Activated CD4-positive, alpha-beta T cell treated with anti-CD3 and anti-CD28 coated beads, Interleukin-2, amount 10 ng/mL, durations not matched to agents 24 days and 14 days (primary cell): Measurements from ENCODE around the gene CYP2D6. TPM values are rescaled to one million over a fixed set of nuclear protein-coding genes. Genes with fewer than 3 reads are reported as not detected.
A peak's percentile ranks its signal among the peaks of the same experiment; 100 is the strongest.

Experiments
- DNase-seq: peaks from one replicate; pipeline ENCODE4 v3.0.0; 2022
- H3K27ac Mint-ChIP-seq: one replicate; pipeline ENCODE4 v1.8.0; 2022; ENCODE audit warnings: mild to moderate bottlenecking, mixed read lengths
- H3K27me3 Mint-ChIP-seq: one replicate; pipeline ENCODE4 v1.8.0; 2022; ENCODE audit warnings: mixed read lengths
- H3K36me3 Mint-ChIP-seq: one replicate; pipeline ENCODE4 v1.8.0; 2022; ENCODE audit warnings: low read depth, mild to moderate bottlenecking, mixed read lengths
- H3K4me1 Mint-ChIP-seq: one replicate; pipeline ENCODE4 v1.8.0; 2021; ENCODE audit warnings: mixed read lengths
- H3K4me3 Mint-ChIP-seq: one replicate; pipeline ENCODE4 v1.8.0; 2022; ENCODE audit warnings: mild to moderate bottlenecking, moderate library complexity, mixed read lengths
- H3K9me3 Mint-ChIP-seq: one replicate; pipeline ENCODE4 v1.8.0; 2021; ENCODE audit warnings: mixed read lengths
- intact Hi-C: fragments of 100-400 bp; cut with micrococcal nuclease; formaldehyde crosslinking; loops from one replicate; pipeline ENCODE4 v1.15.1; 2023
- total RNA-seq: library from RNA; stranded (reverse); gene quantifications from 2 replicates; pipeline ENCODE4 v1.2.3, GENCODE V29; 2022

CYP2D6 gene
- total RNA-seq, 1 donor from 2014 or later, result 4.5 TPM

GRCh38 chr22:42168476-42168875 lies 37.9 kb upstream of the CYP2D6 start:
- Mint-ChIP-seq H3K4me1 (peaks cover 9% of the 10 kb centered on the region), H3K4me3 (no peak overlapping the region), H3K27me3 (no peaks in the 10 kb centered on the region), H3K9me3 (no peaks in the 10 kb centered on the region), H3K36me3 (peaks cover 27% of the 10 kb centered on the region), H3K27ac (no peak overlapping the region)
- no peak for DNase-seq
- intact Hi-C loops, result loop anchor here (5.0 to 10.0 kb wide), 2 partner anchors 46 to 76 kb away; partner anchors contain the start of gene NDUFA6

DNA sequence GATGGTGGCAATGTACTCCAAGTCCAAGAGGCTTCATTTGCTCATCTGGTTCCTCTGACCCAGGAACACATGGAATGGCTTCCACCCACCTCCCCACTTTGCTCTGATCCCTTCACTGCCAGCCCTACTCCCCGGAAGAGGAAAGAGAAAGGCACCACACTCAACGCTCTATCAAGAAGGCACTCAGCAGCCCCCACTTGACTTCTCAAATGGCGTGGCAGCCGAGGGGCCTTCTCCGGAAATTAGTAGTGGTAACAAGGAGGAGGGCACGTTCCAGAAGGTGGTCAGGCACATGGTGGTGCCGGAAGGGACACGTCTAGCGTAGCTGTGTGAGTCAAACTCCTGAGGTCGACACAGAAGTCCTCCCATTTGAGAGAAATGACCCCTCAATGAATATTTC lies 36.5 kb upstream of the CYP2D6 start:
- DNase-seq, result no peak
- Mint-ChIP-seq H3K27me3 (no peaks in the 10 kb centered on the region), H3K27ac (no peak overlapping the region), H3K4me1 (peaks cover 6% of the 10 kb centered on the region), H3K36me3 (peaks cover 25% of the 10 kb centered on the region), H3K4me3 (no peak overlapping the region), H3K9me3 (no peaks in the 10 kb centered on the region)
- intact Hi-C loops, result loop anchor here (5.0 to 10.0 kb wide), 2 partner anchors 48 to 75 kb away; partner anchors contain the start of gene NDUFA6

- Mint-ChIP-seq H3K4me3 (no peak overlapping the region), H3K4me1 (peaks cover 2% of the 10 kb centered on the region), H3K9me3 (no peaks in the 10 kb centered on the region), H3K36me3 (peaks cover 27% of the 10 kb centered on the region), H3K27me3 (no peaks in the 10 kb centered on the region), H3K27ac (no peak overlapping the region)
- intact Hi-C loops, result loop anchor here (5.0 to 10.0 kb wide), 2 partner anchors 50 to 73 kb away; partner anchors contain the start of gene NDUFA6
- DNase-seq, result no peak
Observed at GRCh38 chr22:42164901-42165300, 34.3 kb upstream of the CYP2D6 start.

DNA sequence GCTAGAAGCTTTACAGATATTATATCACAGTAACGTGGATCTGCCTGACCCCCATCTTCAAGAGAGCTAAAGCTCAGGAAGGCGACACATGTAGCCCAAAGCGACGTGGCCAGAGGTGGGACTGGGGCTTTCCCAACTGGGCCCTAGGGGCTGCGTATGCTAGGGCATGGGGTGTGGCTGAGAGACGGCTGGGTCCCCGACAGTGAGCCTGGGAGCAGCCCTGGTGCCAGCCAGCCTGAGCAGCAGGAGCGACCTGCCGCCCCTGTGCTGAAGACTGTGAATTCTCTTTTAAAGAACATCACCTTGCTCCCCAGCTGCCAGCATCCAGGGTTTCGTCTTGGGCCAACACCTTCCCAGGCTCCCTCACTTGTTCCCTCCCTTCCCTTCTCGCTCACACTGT lies 32.9 kb upstream of the CYP2D6 start:
- no peaks in the 10 kb centered on the region for H3K27me3 Mint-ChIP-seq
- H3K36me3 Mint-ChIP-seq, result peaks cover 21% of the 10 kb centered on the region
- peaks cover 2% of the 10 kb centered on the region for H3K4me1 Mint-ChIP-seq
- no peaks in the 10 kb centered on the region for H3K9me3 Mint-ChIP-seq
- H3K4me3 Mint-ChIP-seq, result no peak overlapping the region
- H3K27ac Mint-ChIP-seq, result no peak overlapping the region
- intact Hi-C loops, result loop anchor here (10.0 kb wide), 1 partner anchor 51 kb away; no protein-coding TSS in a partner anchor
- DNase-seq, result no peak

- H3K27me3 Mint-ChIP-seq, result no peaks in the 10 kb centered on the region
- H3K36me3 Mint-ChIP-seq, result peaks cover 21% of the 10 kb centered on the region
- intact Hi-C loops, result loop anchor here (10.0 kb wide), 1 partner anchor 52 kb away; no protein-coding TSS in a partner anchor
- no peak overlapping the region for H3K4me3 Mint-ChIP-seq
- H3K27ac Mint-ChIP-seq, result no peak overlapping the region
- peaks cover 2% of the 10 kb centered on the region for H3K4me1 Mint-ChIP-seq
- no peaks in the 10 kb centered on the region for H3K9me3 Mint-ChIP-seq
- DNase-seq, result no peak
Observed at GRCh38 chr22:42162728-42163489, 32.3 kb upstream of the CYP2D6 start.

DNA sequence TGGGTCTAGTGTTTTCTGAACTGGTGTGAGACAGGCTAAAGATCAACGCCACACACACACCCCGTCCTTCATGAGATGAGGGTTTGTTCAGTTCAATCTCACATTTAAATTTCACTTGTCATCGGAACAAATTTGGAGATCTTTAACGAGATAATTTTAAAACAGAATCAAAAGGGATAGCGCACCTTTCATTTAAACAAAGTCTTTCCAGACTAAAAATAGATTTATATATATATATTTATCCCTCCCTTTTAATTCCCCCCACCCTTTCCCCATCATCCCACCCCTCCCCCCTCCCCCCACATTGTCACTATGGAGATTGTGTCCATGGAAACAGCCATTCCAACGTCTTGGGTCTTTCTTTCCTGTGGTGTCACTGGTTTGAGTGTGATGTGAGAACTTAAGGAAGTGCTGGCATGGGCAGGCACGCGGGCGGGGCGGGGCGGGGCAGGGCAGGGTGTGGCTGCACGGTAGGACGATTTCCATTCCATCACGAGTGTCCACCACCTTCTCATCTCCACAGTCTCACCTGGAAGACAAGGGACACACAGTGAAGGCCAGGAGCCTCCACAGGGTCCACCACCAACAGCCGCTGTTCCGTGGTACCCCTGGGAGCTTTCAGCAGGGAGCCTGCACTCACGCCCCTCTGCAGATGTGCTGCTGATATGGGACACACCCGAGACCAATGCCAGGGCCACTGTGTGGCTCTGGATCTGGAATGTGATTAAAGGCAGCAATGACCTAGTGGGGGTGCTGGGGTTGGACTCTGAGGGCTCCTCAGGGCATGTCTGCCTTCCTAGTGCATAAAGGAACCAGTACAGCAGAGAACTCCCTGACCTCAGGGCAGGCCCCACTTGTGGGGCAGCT lies 30.5 kb upstream of the CYP2D6 start:
- Mint-ChIP-seq H3K4me1 (peaks cover 2% of the 10 kb centered on the region), H3K27me3 (no peaks in the 10 kb centered on the region), H3K9me3 (no peaks in the 10 kb centered on the region), H3K36me3 (peaks cover 19% of the 10 kb centered on the region), H3K27ac (no peak overlapping the region), H3K4me3 (no peak overlapping the region)
- DNase-seq, result no peak
- intact Hi-C loops, result loop anchor here (10.0 kb wide), 1 partner anchor 54 kb away; no protein-coding TSS in a partner anchor

DNA sequence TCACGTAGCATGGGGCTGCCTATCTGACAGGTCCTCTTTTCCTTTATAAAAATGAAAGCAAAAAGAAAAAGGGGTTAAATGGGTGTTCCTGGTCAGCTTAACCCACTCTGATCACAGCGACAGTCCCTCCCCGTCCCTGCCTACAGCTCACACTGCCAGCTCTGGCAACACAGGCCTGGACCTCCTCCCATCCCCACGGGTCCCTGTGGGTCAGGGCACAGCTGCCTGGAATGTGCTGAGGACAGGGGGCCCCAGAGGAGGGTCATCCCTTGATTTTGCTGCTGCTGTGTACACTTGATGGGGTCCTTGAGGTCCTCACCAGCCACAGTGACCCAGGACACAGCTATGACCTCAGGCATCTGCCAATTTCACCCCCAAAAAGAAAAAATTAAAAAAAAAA lies 29.6 kb upstream of the CYP2D6 start:
- no peaks in the 10 kb centered on the region for H3K27me3 Mint-ChIP-seq
- H3K36me3 Mint-ChIP-seq, result peaks cover 22% of the 10 kb centered on the region
- H3K4me1 Mint-ChIP-seq, result peaks cover 2% of the 10 kb centered on the region
- intact Hi-C loops, result loop anchor here (10.0 kb wide), 1 partner anchor 55 kb away; no protein-coding TSS in a partner anchor
- no peak overlapping the region for H3K4me3 Mint-ChIP-seq
- no peak overlapping the region for H3K27ac Mint-ChIP-seq
- DNase-seq, result no peak
- no peaks in the 10 kb centered on the region for H3K9me3 Mint-ChIP-seq

- no peaks in the 10 kb centered on the region for H3K9me3 Mint-ChIP-seq
- no peaks in the 10 kb centered on the region for H3K4me1 Mint-ChIP-seq
- H3K4me3 Mint-ChIP-seq, result no peak overlapping the region
- H3K27ac Mint-ChIP-seq, result no peak overlapping the region
- intact Hi-C loops, result no loop called here
- peaks cover 21% of the 10 kb centered on the region for H3K36me3 Mint-ChIP-seq
- no peak for DNase-seq
- no peaks in the 10 kb centered on the region for H3K27me3 Mint-ChIP-seq
Observed at GRCh38 chr22:42158456-42159132, 28.0 kb upstream of the CYP2D6 start.

DNA sequence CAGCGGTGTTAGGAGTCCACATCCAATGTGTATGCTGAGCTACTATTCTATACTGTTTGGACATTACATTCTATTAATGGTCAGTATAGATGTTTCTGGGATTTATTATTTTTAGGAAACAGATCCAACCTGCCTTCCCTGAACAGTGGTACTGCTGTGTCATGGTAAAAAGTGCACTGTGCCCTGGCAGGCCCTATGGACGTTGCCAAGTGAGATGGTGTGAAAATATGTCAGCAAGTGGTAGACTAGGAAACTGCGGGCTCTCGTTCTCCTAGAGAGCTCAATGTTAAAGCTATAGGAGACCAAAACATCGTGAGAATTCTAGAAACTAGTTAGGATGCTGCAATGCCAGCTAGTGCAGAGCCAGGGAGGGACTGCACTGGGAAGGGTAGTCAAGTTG lies 26.0 kb upstream of the CYP2D6 start:
- no peaks in the 10 kb centered on the region for H3K4me1 Mint-ChIP-seq
- intact Hi-C loops, result no loop called here
- no peaks in the 10 kb centered on the region for H3K27me3 Mint-ChIP-seq
- no peak for DNase-seq
- no peak overlapping the region for H3K4me3 Mint-ChIP-seq
- no peak overlapping the region for H3K27ac Mint-ChIP-seq
- no peaks in the 10 kb centered on the region for H3K9me3 Mint-ChIP-seq
- peaks cover 21% of the 10 kb centered on the region for H3K36me3 Mint-ChIP-seq

DNA sequence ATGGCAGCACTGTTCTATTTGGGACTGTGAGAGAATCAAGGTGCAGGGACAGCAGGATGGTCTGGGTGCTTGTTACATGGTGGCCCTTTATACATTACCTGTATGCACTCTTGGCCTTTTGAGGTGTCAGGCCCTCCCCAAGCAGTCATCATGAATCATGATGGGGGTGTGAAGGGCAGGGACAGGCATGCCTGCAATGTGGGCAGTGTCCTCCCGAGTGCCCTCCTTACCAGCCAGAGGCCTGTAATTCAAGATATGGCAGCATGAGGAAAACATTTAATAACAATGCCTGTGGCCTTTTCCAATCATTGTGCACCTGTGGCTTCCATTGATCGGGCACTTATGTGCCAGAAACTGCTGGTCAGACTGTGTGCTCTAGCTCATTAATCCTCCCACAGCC lies 25.5 kb upstream of the CYP2D6 start:
- Mint-ChIP-seq H3K36me3 (peaks cover 21% of the 10 kb centered on the region), H3K27ac (no peak overlapping the region), H3K9me3 (no peaks in the 10 kb centered on the region), H3K27me3 (no peaks in the 10 kb centered on the region), H3K4me3 (no peak overlapping the region), H3K4me1 (no peaks in the 10 kb centered on the region)
- no peak for DNase-seq
- intact Hi-C loops, result no loop called here

GRCh38 chr22:42155053-42155543 lies 24.5 kb upstream of the CYP2D6 start:
- H3K4me3 Mint-ChIP-seq, result no peak overlapping the region
- H3K36me3 Mint-ChIP-seq, result peaks cover 19% of the 10 kb centered on the region
- DNase-seq, result no peak
- no peaks in the 10 kb centered on the region for H3K27me3 Mint-ChIP-seq
- intact Hi-C loops, result no loop called here
- no peaks in the 10 kb centered on the region for H3K9me3 Mint-ChIP-seq
- H3K4me1 Mint-ChIP-seq, result no peaks in the 10 kb centered on the region
- H3K27ac Mint-ChIP-seq, result peak overlapping the region; percentile 24

DNA sequence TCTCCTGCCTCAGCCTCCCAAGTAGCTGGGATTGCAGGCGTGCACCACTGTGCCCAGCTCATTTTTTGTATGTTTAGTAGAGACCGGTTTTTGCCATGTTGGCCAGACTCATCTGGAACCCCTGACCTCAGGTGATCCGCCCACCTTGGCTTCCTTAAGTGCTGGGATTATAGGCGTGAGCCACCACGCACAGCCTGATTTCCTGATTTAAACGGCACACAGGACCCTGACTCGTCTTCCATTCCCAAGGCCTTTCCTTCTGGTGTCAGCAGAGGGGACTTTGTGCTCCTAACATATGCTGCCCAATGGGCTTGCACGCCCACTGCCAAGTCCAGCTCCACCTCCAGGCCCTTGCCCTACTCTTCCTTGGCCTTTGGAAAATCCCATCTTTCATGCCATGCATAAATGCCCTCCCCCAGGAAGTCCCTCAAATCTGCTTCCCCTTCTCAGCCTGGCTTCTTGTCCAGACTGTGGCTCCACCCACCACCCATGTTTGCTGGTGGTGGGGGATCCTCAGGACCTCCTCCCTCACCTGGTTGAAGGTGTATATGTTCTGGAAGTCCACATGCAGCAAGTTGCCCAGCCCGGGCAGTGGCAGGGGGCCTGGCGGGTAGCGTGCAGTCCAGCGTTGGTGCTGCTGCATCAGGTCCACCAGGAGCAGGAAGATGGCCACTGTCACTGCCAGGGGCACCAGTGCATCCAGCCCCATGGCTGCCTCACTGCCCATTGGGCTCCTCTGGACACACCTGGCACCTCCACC lies 23.9 kb upstream of the CYP2D6 start:
- peak overlapping the region; percentile 57 for H3K27ac Mint-ChIP-seq
- intact Hi-C loops, result no loop called here
- DNase-seq, result no peak
- no peak overlapping the region for H3K4me3 Mint-ChIP-seq
- H3K9me3 Mint-ChIP-seq, result no peaks in the 10 kb centered on the region
- H3K4me1 Mint-ChIP-seq, result no peaks in the 10 kb centered on the region
- peaks cover 16% of the 10 kb centered on the region for H3K36me3 Mint-ChIP-seq
- H3K27me3 Mint-ChIP-seq, result no peaks in the 10 kb centered on the region
